ENCODE results near the gene DYNC1LI1. TPM values are rescaled to one million over a fixed set of nuclear protein-coding genes. Genes with fewer than 3 reads are reported as not detected.

Gene DYNC1LI1
- total and polyA plus RNA-seq, 2 donors (not counting 1 experiment from before 2014, with no cell fraction given), result 15.0 to 38.8 TPM

GRCh38 chr3:32556332-32556731 is 14.3 kb downstream of the DYNC1LI1 start:
- Histone ChIP-seq H3K36me3 (replicated peaks in 1 of 2; ENCODE audit: control extremely low read depth in 1 of 2, control insufficient read depth in 1 of 2, extremely low read depth in 1 of 2, insufficient read depth in 2 of 2, low read length in 1 of 2) (no peaks in the 10 kb centered on the region), H3K27ac (ENCODE audit: low read length in 2 of 2) (no peak overlapping the region), H3K4me2 (replicated peaks; ENCODE audit: low read depth, low read length, poor library complexity, severe bottlenecking) (no peak overlapping the region), H3K9me3 (ENCODE audit: control extremely low read depth in 1 of 3, control insufficient read depth in 2 of 3, insufficient read depth in 1 of 3, low read length in 2 of 3) (no peaks in the 10 kb centered on the region), H3K4me3 (ENCODE audit: control extremely low read depth in 1 of 5, extremely low read depth in 1 of 5, insufficient read depth in 1 of 5, low read depth in 2 of 5, low read length in 4 of 5) (no peak overlapping the region), H3K27me3 (replicated peaks in 1 of 4; ENCODE audit: control extremely low read depth in 1 of 4, control insufficient read depth in 3 of 4, insufficient read depth in 4 of 4, low read length in 3 of 4) (no peaks in the 10 kb centered on the region), H3K9ac (ENCODE audit: low read length) (no peak overlapping the region), H4K20me1 (ENCODE audit: control insufficient read depth, insufficient read depth, low read length, poor library complexity, severe bottlenecking) (peaks cover 35% of the 10 kb centered on the region), H2AFZ (ENCODE audit: insufficient read depth, low read depth, low read length, poor library complexity, severe bottlenecking) (no peak overlapping the region), H3K4me1 (ENCODE audit: control insufficient read depth in 2 of 2, insufficient read depth in 2 of 2, low read length in 2 of 2) (peaks cover 18 to 25% of the 10 kb centered on the region in 2 donors), H3K79me2 (ENCODE audit: control insufficient read depth, insufficient read depth, low read length) (peaks cover 96% of the 10 kb centered on the region)
- Mint-ChIP-seq H3K9me3 (ENCODE audit: insufficient read depth) (no peaks in the 10 kb centered on the region), H3K27ac (no peak overlapping the region), H3K4me1 (peaks cover 45% of the 10 kb centered on the region), H3K27me3 (no peaks in the 10 kb centered on the region), H3K4me3 (no peak overlapping the region)
- ChIA-PET CTCF (interaction anchor here (1.2 kb wide), 1 partner anchor 106 kb away, joined by 4 read pairs; no protein-coding TSS in a partner anchor), POLR2A (no interaction called here)
- 100% methylated on average over 1 of the region's 3 CpGs for WGBS (ENCODE audit: insufficient coverage)
- TF ChIP-seq EZH2 (IDR thresholded peaks at IDR 0.05; ENCODE audit: borderline replicate concordance, insufficient read depth, low read depth, low read length, poor library complexity, severe bottlenecking) (no peak), CTCF (IDR thresholded peaks at IDR 0.05) (no peak)
- ATAC-seq (ENCODE audit: low read depth), result no peak
- no peak for DNase-seq
- intact Hi-C loops (cut with micrococcal nuclease), result no loop called here

GRCh38 chr3:32553973-32554372 is 16.7 kb downstream of the DYNC1LI1 start:
- Histone ChIP-seq H3K4me2 (replicated peaks; ENCODE audit: low read depth, low read length, poor library complexity, severe bottlenecking) (peak overlapping the region; percentile 10), H2AFZ (ENCODE audit: insufficient read depth, low read depth, low read length, poor library complexity, severe bottlenecking) (no peak overlapping the region), H3K27ac (ENCODE audit: low read length in 2 of 2) (no peak overlapping the region), H3K9me3 (ENCODE audit: control extremely low read depth in 1 of 3, control insufficient read depth in 2 of 3, insufficient read depth in 1 of 3, low read length in 2 of 3) (no peaks in the 10 kb centered on the region), H3K27me3 (replicated peaks in 1 of 4; ENCODE audit: control extremely low read depth in 1 of 4, control insufficient read depth in 3 of 4, insufficient read depth in 4 of 4, low read length in 3 of 4) (no peaks in the 10 kb centered on the region), H3K36me3 (replicated peaks in 1 of 2; ENCODE audit: control extremely low read depth in 1 of 2, control insufficient read depth in 1 of 2, extremely low read depth in 1 of 2, insufficient read depth in 2 of 2, low read length in 1 of 2) (no peaks in the 10 kb centered on the region), H3K79me2 (ENCODE audit: control insufficient read depth, insufficient read depth, low read length) (peaks cover 93% of the 10 kb centered on the region), H3K4me1 (ENCODE audit: control insufficient read depth in 2 of 2, insufficient read depth in 2 of 2, low read length in 2 of 2) (peaks cover 22 to 33% of the 10 kb centered on the region in 2 donors), H3K9ac (ENCODE audit: low read length) (no peak overlapping the region), H3K4me3 (ENCODE audit: control extremely low read depth in 1 of 5, extremely low read depth in 1 of 5, insufficient read depth in 1 of 5, low read depth in 2 of 5, low read length in 4 of 5) (no peak overlapping the region), H4K20me1 (ENCODE audit: control insufficient read depth, insufficient read depth, low read length, poor library complexity, severe bottlenecking) (peaks cover 33% of the 10 kb centered on the region)
- Mint-ChIP-seq H3K27me3 (no peaks in the 10 kb centered on the region), H3K27ac (no peak overlapping the region), H3K4me1 (peaks cover 53% of the 10 kb centered on the region), H3K9me3 (ENCODE audit: insufficient read depth) (no peaks in the 10 kb centered on the region), H3K4me3 (no peak overlapping the region)
- ChIA-PET POLR2A (no interaction called here), CTCF (no interaction called here)
- DNase-seq (no peak), ATAC-seq (ENCODE audit: low read depth) (no peak)
- intact Hi-C loops (cut with micrococcal nuclease), result no loop called here
- TF ChIP-seq CTCF (IDR thresholded peaks at IDR 0.05) (no peak), EZH2 (IDR thresholded peaks at IDR 0.05; ENCODE audit: borderline replicate concordance, insufficient read depth, low read depth, low read length, poor library complexity, severe bottlenecking) (no peak)

Data from B cell (primary cell).